ENCODE results near the gene RIN3.

Gene RIN3

DNA sequence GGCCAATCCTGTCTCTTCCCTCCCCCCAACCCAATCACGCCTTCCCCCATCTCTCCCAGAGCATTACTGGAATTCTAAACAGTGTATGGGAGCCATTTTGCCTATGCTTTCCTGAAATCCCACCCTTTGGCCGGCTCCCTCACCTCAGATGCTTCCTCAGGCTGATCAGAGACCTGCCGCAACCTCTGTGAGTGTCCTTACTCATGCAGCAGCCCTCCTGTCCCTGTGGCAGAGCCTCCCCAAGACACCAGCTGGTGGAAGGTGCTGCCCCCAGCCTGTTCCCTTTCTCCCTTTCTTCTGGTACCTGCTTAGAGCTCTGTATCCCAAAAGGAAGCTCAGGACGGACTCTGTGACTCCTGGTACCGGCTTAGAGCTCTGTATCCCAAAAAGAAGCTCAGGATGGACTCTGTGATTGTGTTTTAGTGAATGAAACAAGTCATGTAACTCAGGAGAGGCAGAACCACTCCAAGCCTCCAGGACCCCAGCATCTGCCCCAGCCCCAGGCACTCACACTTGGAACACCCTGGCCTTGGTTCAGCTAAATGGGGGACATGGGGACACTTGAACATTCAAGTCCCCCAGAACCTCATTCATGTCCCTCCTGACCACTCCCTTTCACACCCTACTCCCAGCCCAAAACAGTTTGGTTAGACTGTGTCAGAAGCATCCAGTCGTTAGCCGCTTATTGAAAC, 29.3 kb upstream of the RIN3 start:
- no peak for DNase-seq (ENCODE audit: low spot score)

- no peak for DNase-seq (ENCODE audit: low spot score)
Observed at GRCh38 chr14:92486881-92487280, 26.7 kb upstream of the RIN3 start.

DNA sequence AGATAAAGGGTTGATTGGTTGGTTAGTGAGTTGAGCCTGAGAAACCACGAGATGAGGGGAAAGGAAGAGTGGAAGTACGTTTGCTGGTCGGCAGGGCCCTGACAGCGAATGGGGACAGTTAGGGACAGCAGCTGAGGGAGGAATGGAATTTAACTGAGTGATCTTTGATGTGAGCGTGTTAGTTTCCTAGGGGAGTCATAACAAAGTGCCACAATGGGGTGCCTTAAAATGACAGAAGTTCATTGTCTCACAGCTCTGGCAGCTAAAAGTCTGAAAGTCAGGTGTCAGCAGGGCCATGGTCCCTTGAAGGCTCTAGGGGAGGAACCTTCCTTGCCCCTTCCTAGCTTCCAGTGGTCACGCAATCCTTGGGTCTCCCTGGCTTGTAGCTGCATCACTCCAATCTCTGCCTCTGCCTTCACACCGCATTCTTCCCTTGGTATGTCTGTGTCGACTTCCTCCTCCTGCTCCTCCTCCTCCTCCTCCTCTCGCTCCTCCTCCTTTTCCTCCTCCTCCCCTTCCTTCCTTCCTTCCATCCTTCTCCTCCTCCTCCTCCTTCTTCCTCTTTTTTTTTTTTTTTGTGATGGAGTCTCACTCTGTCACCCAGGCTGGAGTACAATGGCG, 26.0 kb upstream of the RIN3 start:
- no peak for DNase-seq (ENCODE audit: low spot score)

- no peak for DNase-seq (ENCODE audit: low spot score)
Observed at GRCh38 chr14:92489394-92490238, 24.0 kb upstream of the RIN3 start.

DNA sequence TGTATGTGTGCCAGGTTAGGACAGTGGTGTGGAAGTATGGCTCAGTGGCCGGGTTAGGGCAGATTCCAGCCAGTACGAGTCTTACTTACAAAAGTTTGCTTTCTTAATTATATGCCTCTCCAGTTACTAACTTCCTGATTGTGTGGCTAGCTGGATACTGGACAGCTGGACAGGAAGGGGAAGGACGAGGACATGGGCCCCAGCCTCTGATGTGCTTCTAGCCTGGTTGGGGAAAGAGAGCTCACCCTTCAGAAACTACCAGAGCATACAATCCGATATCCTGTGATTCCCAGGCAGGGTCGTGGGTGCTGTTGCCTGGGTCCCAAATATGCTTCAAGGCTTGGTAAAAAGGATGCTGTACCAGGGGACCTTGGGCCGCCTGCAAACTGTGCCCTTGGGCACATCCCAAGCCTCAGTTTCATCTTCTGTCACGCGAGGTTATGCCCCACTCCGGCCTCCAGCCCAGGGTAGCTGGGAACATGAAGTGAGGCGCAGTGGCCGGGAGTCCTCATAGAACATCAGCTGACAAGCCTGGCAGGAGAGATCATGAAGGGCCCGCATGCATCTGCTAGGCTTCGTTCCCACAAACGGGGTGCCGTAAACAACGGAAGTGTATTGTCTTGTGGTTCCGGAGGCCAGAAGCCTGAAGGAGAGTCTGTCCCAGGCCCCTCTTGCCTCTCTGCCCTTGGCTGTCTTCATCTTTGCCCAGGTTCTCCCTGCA, 23.2 kb upstream of the RIN3 start:
- DNase-seq (ENCODE audit: low spot score): no peak

DNA sequence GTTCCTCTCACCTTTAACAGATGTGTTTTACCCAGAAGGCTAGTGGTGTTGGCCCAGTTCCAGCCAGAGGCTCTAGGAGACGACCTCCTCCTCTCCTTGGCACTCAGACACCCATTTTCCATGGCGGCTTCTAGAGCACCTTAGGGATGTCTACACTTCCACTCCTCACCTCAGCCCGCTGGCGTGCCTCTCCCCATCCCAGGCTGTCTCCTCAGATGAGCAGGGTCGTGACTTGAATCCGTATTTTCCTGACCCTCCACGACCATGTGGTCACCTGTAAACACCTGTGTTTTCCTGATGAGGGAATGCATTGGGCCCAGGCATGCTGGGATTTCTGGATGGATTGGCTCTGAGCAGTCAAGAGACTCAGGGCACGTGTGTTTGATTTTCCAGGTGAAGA, 21.8 kb upstream of the RIN3 start:
- DNase-seq (ENCODE audit: low spot score): no peak

DNA sequence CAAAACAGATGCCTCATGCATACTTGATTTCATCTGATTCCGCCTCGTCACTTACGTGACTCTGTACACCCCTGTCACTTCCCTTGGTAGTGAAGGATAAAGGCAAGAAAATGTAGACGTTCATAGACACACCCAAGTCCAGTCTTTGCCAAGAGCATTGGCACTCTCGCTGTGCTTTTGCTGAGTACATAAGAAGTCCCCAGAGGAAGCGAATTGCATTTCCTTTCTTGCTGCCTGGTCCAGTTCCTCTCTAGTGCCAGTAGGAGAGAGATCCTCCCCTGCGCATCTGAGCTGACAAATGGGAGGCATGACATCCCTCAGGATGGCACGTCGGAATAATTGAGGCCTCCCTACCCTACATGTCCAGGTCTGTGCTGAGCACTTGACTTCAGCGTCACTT, 21.3 kb upstream of the RIN3 start:
- DNase-seq (ENCODE audit: low spot score): no peak

GRCh38 chr14:92493024-92493423, 20.6 kb upstream of the RIN3 start:
- DNase-seq (ENCODE audit: low spot score): no peak

- no peak for DNase-seq (ENCODE audit: low spot score)
Observed at GRCh38 chr14:92493492-92493891, 20.1 kb upstream of the RIN3 start.

DNA sequence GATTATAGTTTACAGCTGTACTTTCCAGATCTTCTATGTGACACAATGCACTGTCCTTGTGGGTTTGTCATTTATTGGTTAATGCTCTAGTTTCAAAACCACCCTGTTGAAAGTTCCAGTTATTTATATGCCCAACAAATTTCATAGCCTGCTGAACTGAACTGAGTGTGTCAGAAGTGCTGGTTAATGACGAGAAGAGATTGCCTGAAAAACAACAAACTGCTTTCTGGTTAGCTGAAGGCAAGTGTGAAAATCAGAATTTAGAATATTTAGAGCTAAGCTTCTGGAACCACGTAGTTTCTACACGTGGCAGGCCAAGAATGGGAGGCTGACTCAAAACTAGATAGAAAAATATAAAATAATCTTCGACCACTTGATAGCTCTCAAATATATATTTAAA, 19.1 kb upstream of the RIN3 start:
- no peak for DNase-seq (ENCODE audit: low spot score)

- DNase-seq (ENCODE audit: low spot score): no peak
Observed at GRCh38 chr14:92495027-92495426, 18.6 kb upstream of the RIN3 start.

DNA sequence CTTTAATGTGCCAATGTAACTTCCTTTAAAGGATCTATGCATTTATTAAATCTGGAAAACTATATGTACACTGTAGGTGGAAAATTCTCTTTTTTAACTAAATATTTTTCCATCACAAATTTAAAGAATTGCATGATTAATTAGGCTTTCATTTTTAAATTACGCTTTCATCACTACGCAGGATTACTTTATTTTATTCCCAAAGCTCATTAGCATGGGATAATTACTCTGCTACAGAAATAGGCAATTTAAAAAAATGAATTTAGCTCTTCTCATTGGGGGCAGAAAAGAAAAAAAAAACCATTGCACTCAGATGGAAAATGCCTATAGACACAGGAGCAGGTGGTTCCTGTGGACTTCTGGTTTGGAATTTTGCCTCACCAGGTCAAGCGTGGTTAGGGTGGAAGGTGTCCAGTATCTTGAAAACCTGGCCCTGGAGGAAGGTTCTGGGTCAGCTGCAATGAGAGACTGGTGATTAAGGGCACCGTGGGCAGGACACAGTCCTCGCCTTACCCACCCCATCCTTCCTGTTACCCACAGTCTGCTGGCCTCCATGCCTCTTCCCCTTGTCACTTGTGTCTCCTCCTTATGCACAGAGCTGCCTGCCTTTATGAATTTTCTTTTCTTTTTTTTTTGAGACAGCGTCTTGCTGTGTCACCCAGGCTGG, 17.3 kb upstream of the RIN3 start:
- DNase-seq (ENCODE audit: low spot score): no peak

DNA sequence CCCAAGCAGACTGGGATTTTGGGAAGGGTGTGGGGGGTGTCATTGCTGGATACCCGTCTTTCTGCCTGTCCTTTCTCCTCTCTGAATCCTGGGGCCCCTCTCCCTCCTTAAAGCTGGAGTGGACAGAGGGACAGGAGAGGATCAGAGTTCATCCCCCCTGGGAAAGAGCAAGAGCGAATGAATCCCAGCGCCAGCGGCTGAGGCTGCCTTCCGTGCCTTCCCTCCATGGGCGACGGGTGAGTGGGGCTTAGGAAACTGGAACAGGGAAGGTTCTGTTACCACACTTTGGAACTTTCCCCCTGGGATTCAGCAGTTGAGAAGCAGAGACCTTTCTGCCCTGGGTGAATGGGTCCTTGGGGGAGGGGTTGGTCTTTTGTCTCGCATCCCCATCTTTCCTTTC, 16.2 kb upstream of the RIN3 start:
- no peak for DNase-seq (ENCODE audit: low spot score)

DNA sequence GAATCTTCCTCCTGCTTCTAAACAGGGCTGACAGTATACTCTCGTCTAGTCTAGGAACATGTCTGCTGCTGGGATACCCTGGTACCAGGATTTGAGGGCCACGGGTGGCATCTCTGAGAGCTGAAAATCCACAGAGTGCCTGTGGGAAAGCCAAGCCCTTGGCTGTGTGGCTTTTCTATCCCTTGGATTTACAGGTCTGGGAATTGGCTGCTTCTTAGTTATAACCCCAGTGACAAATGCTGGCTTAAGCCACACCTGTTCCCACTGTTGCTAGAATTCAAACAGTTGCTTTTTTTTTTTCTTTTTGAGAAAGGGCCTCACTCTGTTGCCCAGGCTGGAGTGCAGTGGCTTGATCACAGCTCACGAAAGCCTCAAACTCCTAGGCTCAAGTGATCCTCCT, 14.3 kb upstream of the RIN3 start:
- DNase-seq (ENCODE audit: low spot score): no peak

DNA sequence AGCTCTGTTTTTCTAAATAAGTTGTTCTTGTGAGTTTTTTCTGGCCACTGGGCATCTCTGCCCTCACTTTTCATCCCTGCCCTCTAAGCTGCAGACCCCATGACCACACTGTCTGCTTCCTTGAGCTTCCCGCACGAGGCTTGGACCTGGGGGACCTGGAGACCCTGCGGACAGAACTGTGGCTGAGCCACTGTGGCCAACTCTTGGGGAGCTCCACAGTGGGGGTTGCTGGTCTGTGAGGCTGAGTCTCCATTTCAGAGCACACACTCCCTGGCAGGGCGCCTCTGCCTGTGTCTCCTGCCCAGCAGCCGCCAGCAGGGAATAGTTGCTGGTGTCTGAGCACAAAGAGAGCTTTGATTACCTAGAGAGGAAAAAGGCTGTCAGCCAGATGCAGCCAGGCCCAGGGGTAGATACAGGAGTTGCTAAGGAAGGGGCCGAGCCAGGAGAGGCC, 13.1 kb upstream of the RIN3 start:
- no peak for DNase-seq (ENCODE audit: low spot score)

DNA sequence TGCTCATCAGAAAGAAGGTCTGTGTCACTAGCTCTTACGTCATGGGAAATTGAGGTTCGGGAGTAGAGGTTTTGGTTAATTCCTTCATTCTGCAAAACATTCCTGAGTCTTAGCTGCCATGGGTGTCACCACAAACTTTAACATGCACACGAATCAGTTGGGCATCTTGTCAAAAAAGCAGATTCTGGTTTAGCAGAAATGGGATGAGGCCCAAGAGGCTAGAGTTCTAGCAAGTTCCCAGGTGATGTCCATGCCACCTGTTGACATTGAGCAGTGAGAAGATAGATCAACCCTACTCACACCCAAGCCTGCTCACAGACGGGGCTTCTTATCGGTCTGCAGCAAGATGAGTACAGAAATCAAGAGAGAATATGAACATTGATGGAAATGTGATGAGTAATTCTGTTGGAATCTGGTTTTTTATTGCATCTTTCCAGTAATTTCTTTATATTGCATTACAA, 11.7 kb upstream of the RIN3 start:
- peak; percentile 68 for DNase-seq (ENCODE audit: low spot score)

- no peak for DNase-seq (ENCODE audit: low spot score)
Observed at GRCh38 chr14:92502541-92503286, 10.9 kb upstream of the RIN3 start.

DNA sequence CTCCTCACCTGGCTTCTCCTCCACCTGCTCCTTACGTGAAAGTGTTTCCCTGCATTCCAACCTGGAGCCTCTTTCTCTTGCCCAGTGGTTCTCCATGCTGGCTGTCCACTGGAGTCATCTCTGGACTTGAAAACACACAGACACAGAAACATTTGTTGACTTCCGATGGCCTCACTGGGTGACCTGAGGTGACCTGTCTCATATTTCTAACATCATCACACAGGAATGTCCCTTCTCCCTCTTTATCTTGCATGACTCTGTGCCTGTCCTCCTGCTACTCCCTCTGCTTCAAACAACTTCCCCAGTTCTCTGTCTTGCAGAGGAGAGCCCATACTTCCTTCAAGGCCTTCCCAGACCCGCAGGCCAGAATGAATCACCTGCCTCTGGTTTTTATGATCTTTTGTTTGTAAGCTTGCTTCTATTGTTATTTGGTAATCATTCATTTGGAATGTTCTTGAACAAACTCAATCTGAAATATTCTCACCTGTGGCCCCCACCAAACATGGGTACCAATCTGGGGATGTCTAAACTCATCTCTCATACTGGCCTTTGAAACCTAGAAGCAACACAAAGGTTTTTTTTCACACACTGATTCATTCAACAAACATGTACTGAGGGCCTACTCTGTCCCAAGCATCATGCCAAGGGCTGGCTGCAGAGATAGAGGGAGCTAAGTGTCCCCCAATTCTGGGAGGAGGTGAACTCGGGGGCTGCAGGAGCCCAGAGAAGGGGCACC, 9.7 kb upstream of the RIN3 start:
- DNase-seq (ENCODE audit: low spot score): peak; percentile 66

DNA sequence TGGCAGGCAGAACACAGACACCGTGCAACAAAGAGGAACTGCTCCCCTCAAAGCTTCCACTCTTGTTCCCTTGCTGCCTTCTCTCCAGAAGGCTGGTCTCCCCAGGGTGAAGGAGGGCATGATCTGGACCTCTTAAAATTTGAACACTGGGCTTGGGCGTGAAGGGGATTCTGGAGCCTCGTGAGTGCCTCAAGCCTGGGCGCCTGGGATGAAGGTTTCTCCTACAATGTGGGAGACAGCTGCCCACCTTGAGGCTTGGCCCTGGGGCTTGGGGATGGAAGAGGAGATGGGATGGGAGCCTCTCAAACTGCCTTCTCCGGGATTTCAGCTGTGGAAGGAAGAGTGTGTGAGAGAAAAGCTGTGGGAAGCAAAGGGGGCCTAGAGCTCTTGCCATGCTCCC, 7.8 kb upstream of the RIN3 start:
- DNase-seq (ENCODE audit: low spot score): no peak

- no peak for DNase-seq (ENCODE audit: low spot score)
Observed at GRCh38 chr14:92506231-92506630, 7.3 kb upstream of the RIN3 start.
